Activated effector memory CD4-positive, alpha-beta T cell treated with anti-CD3 and anti-CD28 coated beads, Interleukin-2, amount 50 U/mL, for 16 hours (primary cell): ENCODE data around the gene F2RL2.
"Not testable (repeated sequence)": the region's sequence is repeated elsewhere in the genome, so short reads cannot be mapped to it uniquely, and the experiment has no call there.

ENCODE experiments used
- DNase-seq: peaks from one replicate; pipeline ENCODE4 v3.0.0-alpha.2; 2020

Gene F2RL2

GRCh38 chr5:76620166-76620565 is 3.0 kb downstream of the F2RL2 start:
- no peak for DNase-seq

DNA sequence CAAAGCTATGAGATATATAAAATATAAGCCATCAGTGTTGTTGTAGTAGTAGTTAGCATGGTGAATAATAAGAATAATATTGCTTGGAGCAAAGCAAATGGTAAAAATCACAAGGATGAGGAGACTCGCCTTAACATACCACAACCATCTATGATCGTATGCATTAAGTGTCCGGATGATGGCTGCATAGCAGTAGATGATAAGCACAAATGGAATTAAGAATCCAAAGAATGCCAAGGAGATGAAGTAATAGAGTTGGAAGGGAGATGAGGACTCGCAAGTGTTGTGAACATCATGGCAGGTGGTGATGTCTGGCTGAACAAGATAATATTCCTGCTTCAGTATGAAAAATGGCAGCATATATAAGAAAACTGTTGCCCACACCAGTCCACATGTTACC is 5.5 kb downstream of the F2RL2 start:
- no peak for DNase-seq

- DNase-seq: no peak
Observed at GRCh38 chr5:76617229-76617628, 6.0 kb downstream of the F2RL2 start.

- DNase-seq: no peak
Observed at GRCh38 chr5:76616206-76616605, 7.0 kb downstream of the F2RL2 start.

DNA sequence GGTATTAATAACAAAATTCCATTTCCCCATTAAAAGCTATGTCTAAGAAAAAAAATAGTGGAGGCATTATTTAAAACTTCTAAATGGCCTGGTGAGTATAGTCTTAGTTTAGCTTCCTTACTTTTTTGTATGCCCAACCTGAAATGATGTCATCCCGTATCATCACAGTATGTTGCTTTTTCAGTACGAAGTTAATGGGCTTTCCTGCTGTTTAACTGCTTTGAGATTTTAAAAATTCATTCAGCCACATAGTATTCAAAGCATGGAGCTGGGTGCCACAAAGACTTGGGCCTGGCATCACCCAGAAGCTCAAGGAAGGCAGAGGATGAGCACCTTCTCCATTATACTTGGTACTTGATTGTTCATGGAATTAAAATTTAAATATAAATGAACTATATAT is 7.4 kb downstream of the F2RL2 start:
- no peak for DNase-seq

GRCh38 chr5:76612942-76613341 is 10.3 kb downstream of the F2RL2 start:
- no peak for DNase-seq

DNA sequence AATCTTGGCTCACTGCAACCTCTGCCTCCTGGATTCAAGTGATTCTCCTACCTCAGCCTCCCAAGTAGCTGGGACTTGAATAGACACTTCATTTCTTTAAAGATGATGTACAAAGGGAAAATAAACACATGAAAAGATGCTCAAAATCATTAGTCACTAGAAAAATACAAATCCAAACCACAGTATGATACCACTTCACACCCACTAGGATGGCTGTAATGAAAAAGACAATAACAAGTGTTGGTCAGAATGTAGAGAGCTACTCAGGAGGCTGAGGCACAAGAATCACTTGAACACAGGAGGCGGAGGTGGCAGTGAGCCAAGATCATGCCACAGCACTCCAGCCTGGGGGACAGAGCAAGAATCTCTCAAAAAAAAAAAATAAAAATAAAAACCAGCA is 13.0 kb downstream of the F2RL2 start:
- no peak for DNase-seq

GRCh38 chr5:76608833-76609232 is 14.4 kb downstream of the F2RL2 start:
- DNase-seq: no peak

- DNase-seq: no peak
Observed at GRCh38 chr5:76607353-76607871, 15.8 kb downstream of the F2RL2 start.

- no peak for DNase-seq
Observed at GRCh38 chr5:76606701-76607100, 16.5 kb downstream of the F2RL2 start.

DNA sequence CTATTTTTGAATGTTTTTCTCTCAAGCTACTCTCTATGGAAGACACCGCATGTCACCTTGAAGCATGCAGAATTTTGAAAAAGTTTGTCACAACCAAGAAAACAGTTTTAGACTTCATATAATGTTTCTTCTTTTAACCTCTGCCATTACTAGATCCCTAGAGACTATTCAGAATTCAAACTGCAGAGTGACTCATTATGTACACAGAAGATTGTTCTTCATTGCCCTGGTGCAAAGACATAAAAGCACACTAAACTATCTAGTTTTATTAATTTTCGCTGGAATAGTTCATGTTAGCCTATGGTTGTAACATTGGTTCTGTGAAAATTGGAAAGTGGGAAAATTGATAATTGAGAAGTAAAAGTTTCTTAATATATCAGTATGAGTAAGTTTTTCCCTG is 18.4 kb downstream of the F2RL2 start:
- no peak for DNase-seq

DNA sequence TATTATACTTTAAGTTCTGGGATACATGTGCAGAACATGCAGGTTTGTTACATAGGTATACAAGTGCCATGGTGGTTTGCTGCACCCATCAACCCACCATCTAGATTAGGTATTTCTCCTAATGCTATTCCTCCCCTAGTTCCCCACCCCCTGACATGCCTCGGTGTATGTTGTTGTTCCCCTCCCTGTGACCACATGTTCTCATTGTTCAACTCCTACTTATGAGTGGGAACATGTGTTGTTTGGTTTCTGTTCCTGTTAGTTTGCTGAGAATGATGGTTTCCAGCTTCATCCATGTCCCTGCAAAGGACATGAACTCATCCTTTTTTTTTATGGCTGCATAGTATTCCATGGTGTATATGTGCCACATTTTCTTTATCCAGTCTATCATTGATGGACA is 19.2 kb downstream of the F2RL2 start:
- DNase-seq: not testable (repeated sequence)

DNA sequence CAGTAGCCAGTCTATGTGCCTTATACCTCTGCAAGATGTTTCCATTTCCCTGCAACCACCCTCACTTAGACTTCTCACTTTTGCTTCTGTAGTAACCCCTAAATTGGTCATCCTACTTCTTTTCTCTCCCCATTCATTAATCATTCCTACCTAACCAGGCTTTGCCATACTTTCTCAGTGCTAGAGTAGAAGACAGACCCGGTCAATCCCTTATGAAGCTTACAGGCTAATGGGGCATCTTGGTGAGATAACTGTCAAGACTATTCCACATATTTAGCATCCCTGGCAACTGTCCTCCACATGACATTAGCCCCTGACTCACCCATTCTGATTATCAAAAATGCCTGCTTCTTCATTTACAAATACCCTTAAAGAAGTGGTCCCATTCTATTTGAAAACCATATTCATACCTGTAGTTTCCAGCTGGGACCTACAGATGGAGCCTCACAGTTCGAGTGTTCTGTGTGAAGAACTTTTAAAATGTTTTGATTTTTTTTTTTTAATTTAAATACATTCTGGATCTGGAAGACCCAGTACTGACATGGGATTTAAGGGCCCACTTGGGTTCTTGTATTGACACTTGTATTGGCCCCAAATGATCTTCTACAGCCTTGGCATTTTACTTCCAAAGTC is 21.0 kb downstream of the F2RL2 start:
- no peak for DNase-seq

DNA sequence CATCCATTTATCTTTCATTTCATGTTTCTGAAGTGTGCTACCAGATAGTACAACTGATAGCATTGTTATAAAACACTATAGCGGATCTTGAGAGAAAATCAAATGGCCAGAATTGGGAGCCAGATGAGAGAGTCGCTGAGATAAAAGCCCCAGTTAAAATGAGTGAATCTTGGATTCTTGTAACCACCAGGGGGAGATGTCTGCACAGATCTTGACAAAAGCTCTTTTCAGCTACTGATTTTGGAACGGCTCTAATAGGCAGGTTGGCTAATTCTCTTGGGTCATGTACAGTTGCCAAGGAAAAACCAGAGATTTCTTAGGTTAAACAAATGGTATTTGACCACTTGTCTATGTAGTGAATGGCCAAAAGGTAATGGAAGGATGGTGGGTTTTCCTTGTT is 21.7 kb downstream of the F2RL2 start:
- DNase-seq: no peak

DNA sequence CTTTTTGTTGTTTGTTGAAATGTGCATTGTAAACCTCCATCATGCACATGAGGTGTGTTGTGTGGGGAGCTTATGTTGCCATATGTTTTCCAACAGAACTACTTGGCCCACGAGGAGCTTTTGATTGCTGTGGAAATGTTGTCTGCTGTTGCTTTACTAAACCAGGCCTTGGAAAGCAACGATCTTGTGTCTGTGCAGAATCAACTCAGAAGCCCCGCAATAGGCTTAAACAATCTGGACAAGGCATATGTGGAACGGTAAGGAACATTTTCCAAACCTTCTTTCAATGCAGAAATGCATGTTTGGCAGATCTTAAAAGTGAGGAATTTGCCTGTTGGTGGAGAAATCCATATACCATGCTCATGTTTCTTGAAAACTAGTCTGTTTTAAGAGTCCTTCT is 22.5 kb downstream of the F2RL2 start:
- no peak for DNase-seq

DNA sequence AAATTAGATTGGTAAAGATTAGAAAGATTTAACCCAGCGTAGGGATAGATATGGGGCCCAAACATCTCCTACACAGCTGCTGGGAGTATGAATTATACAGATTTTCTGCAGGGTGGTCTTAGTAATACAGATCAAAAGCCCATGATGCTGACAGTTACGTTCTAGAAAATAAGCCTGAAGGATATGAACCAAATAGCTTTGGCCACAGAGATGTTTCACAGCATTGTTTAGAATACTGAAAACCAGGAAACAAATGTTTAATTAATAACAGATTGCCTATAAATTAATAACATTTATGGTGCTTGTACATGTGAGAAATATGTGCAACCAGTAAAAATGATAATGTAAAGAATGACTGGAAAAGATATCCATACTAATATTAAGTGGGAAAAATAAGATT is 24.7 kb downstream of the F2RL2 start:
- no peak for DNase-seq

GRCh38 chr5:76595755-76596481 is 27.3 kb downstream of the F2RL2 start:
- no peak for DNase-seq

- DNase-seq: no peak
Observed at GRCh38 chr5:76594107-76594506, 29.1 kb downstream of the F2RL2 start.

- no peak for DNase-seq
Observed at GRCh38 chr5:76592692-76593091, 30.5 kb downstream of the F2RL2 start.

DNA sequence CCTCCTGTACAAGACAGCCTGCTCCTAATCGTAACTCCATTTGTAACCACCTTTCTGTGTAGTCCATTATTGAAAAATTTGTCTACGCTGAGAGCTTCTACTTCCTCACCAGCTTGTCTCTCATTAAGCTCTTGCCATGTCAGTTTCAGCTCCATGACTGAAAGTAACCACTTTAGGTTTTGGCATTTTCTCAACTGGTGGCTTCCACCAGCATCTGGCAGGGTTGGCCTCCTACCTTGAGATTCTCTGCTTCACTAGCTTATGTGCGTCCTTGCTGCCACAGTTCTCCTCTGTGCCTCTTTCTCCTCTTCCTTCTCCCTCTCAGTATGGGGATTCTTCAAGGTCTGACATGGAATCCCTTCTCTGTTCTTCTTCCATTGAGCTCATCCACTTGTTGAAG is 31.8 kb downstream of the F2RL2 start:
- no peak for DNase-seq

GRCh38 chr5:76590027-76590426 is 33.2 kb downstream of the F2RL2 start:
- DNase-seq: no peak

GRCh38 chr5:76586531-76586930 is 36.7 kb downstream of the F2RL2 start:
- no peak for DNase-seq

DNA sequence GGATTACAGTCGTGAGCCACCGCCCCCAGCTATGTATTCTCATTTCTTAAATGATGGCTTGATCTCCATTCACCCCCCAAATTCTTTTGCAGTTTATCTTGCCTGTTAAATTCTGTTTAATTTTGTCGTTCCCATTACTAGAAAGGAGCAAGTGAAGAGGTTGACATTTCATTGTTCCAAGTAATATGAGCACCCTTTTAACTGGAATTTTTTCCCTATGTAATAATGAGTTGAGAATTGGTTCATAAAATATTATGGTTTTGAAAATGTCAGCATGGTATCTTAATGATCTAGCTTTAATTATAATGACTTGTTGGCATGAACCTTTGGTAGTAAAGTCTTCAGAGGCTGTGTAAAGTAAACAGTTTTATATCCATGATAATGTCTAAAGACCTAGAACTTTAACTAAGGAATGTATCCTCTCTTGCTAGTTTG is 37.4 kb downstream of the F2RL2 start:
- DNase-seq: no peak

- no peak for DNase-seq
Observed at GRCh38 chr5:76583163-76584047, 39.8 kb downstream of the F2RL2 start.
